CD14-positive monocyte (primary cell): ENCODE measurements around the gene BAIAP2L2. TPM values are rescaled to one million over a fixed set of nuclear protein-coding genes. Genes with fewer than 3 reads are reported as not detected.

Experiments used
- DNase-seq, 3 donors: peaks; one replicate each; pipeline ENCODE4 v3.0.0-alpha.2; 2011 to 2022
- H2AFZ ChIP-seq: 2 replicates; pipeline ENCODE4 v1.6.0; 2012; ENCODE audit warnings: mild to moderate bottlenecking, low read depth, low read length, inconsistent platforms; ENCODE audit not compliant: insufficient read depth, poor library complexity, severe bottlenecking
- H3K27ac ChIP-seq, 2 donors: 1 replicate in 1 of 2; 2 replicates in 1 of 2; pipeline ENCODE4 v1.5.1; 2012 to 2013; ENCODE audit warnings: low read length in 2 of 2, control low read depth in 1 of 2, inconsistent platforms in 1 of 2, low read depth in 1 of 2, mild to moderate bottlenecking in 1 of 2
- H3K27me3 ChIP-seq, 2 donors: one replicate each; pipeline versions ENCODE4 v1.6.0 to v1.6.1; 2011 to 2013; ENCODE audit warnings: low read length in 2 of 2; ENCODE audit not compliant: control insufficient read depth in 2 of 2, insufficient read depth in 2 of 2
- H3K36me3 ChIP-seq, 2 donors: replicated peaks in 1 of 2; 1 replicate in 1 of 2; 2 replicates in 1 of 2; pipeline versions ENCODE4 v1.5.1 to v1.6.1; 2012 to 2013; ENCODE audit warnings: low read length in 2 of 2, control low read depth in 1 of 2, inconsistent platforms in 1 of 2, mild to moderate bottlenecking in 1 of 2; ENCODE audit not compliant: insufficient read depth in 2 of 2, control insufficient read depth in 1 of 2
- H3K4me1 ChIP-seq, 2 donors: 1 replicate in 1 of 2; 2 replicates in 1 of 2; pipeline versions ENCODE4 v1.5.1 to v1.6.1; 2012 to 2013; ENCODE audit warnings: low read length in 2 of 2, control low read depth in 1 of 2, inconsistent platforms in 1 of 2, mild to moderate bottlenecking in 1 of 2, moderate library complexity in 1 of 2; ENCODE audit not compliant: insufficient read depth in 2 of 2, control insufficient read depth in 1 of 2
- H3K4me2 ChIP-seq: replicated peaks from 2 replicates; pipeline ENCODE3; 2012; ENCODE audit warnings: low read length, moderate library complexity, mild to moderate bottlenecking; ENCODE audit not compliant: poor library complexity, severe bottlenecking; ENCODE audit errors: extremely low read depth
- H3K4me3 ChIP-seq, 3 experiments: fragments of 200-600 bp in 1 of 3; sonication (generic) in 1 of 3; replicated peaks in 1 of 3; 1 replicate in 2 of 3; 2 replicates in 1 of 3; pipeline ENCODE4 v1.5.1; 2011 to 2013; ENCODE audit warnings: low read length in 3 of 3, mild to moderate bottlenecking in 3 of 3, control low read depth in 2 of 3, low read depth in 2 of 3, inconsistent platforms in 1 of 3, moderate library complexity in 1 of 3
- H3K79me2 ChIP-seq: 2 replicates; pipeline ENCODE4 v1.6.0; 2012; ENCODE audit warnings: mild to moderate bottlenecking, control low read depth, inconsistent platforms, low read length, moderate library complexity; ENCODE audit not compliant: insufficient read depth
- H3K9ac ChIP-seq: 2 replicates; pipeline ENCODE4 v1.6.0; 2017; ENCODE audit warnings: low read length, mild to moderate bottlenecking; ENCODE audit not compliant: insufficient read depth, poor library complexity, severe bottlenecking
- H3K9me3 ChIP-seq, 2 donors: replicated peaks in 1 of 2; 1 replicate in 1 of 2; 2 replicates in 1 of 2; pipeline versions ENCODE4 v1.5.1 to v1.6.1; 2012 to 2013; ENCODE audit warnings: low read length in 2 of 2, control low read depth in 1 of 2; ENCODE audit not compliant: control insufficient read depth in 1 of 2, insufficient read depth in 1 of 2
- H4K20me1 ChIP-seq: 2 replicates; pipeline ENCODE4 v1.6.0; 2012; ENCODE audit warnings: mild to moderate bottlenecking, low read length, control low read depth, moderate library complexity; ENCODE audit not compliant: insufficient read depth
- H3K27ac Mint-ChIP-seq, 7 donors: one replicate each; pipeline ENCODE4 v1.8.0; 2020; ENCODE audit warnings: mild to moderate bottlenecking in 7 of 7, mixed read lengths in 7 of 7, moderate library complexity in 6 of 7, inconsistent platforms in 2 of 7
- H3K27me3 Mint-ChIP-seq, 3 donors: one replicate each; pipeline ENCODE4 v1.8.0; 2021 to 2022; ENCODE audit warnings: low read depth in 3 of 3, mild to moderate bottlenecking in 3 of 3, mixed read lengths in 3 of 3, moderate library complexity in 3 of 3, inconsistent platforms in 1 of 3
- H3K36me3 Mint-ChIP-seq, 2 donors: one replicate each; pipeline ENCODE4 v1.8.0; 2020; ENCODE audit warnings: mixed read lengths in 2 of 2, inconsistent platforms in 1 of 2, mild to moderate bottlenecking in 1 of 2
- H3K4me1 Mint-ChIP-seq: one replicate; pipeline ENCODE4 v1.8.0; 2020; ENCODE audit warnings: mild to moderate bottlenecking, mixed read lengths
- H3K4me3 Mint-ChIP-seq, 2 donors: one replicate each; pipeline ENCODE4 v1.8.0; 2020; ENCODE audit warnings: mild to moderate bottlenecking in 2 of 2, mixed read lengths in 2 of 2, moderate library complexity in 1 of 2
- H3K9me3 Mint-ChIP-seq, 7 donors: one replicate each; pipeline ENCODE4 v1.8.0; 2020 to 2022; ENCODE audit warnings: mixed read lengths in 7 of 7, mild to moderate bottlenecking in 6 of 7, moderate library complexity in 6 of 7, inconsistent platforms in 2 of 7
- WGBS: methylation state at CpG from one replicate; pipeline ENCODE4 v1.1.5; 2013; ENCODE audit warnings: missing lambda C conversion rate; ENCODE audit not compliant: insufficient coverage; 5-methylcytosine and 5-hydroxymethylcytosine counted together
- intact Hi-C, 2 donors: fragments of 100-400 bp; cut with micrococcal nuclease; formaldehyde crosslinking; loops; one replicate each; pipeline versions ENCODE4 v1.15.0 to v1.15.1; 2023
- polyA plus RNA-seq, 3 donors: library from polyadenylated mRNA; depleted of rRNA in 1 of 3; unstranded in 2 of 3; stranded (reverse) in 1 of 3; fragments of 300-500 nt in 2 of 3; fragments of >200 nt in 1 of 3; fragmentation: Illumina TruSeq in 2 of 3; gene quantifications; 1 replicate in 2 of 3; 2 replicates in 1 of 3; pipeline ENCODE4 v1.2.3, GENCODE V29; 2012 to 2021
- TF ChIP-seq, protein P1 (sequence below): fragments of 200-600 bp; IDR thresholded peaks from one replicate; pipeline ENCODE4 v1.8.0; 2022; ENCODE audit warnings: antibody characterized with exemption, mild to moderate bottlenecking

BAIAP2L2 gene
- polyA plus RNA-seq, 3 donors, result 0.11 TPM; not detected in 2

DNA sequence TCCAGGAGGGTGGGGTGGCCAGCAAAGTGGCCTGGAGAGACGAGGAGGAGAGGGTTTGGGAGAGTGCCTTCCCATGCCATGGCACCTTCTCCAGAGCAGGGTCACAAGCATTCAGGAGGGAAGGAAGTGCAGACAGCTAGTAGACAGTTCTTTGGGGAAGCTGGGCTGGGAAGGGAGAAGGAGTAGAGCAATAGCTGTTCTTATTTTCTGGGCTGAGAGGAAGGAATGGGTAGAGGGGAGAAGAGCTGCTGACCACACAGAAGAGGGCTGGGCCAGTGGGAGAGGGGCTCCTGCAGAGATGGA is 68.0 kb downstream of the BAIAP2L2 start:
- TF ChIP-seq, protein P1, sequence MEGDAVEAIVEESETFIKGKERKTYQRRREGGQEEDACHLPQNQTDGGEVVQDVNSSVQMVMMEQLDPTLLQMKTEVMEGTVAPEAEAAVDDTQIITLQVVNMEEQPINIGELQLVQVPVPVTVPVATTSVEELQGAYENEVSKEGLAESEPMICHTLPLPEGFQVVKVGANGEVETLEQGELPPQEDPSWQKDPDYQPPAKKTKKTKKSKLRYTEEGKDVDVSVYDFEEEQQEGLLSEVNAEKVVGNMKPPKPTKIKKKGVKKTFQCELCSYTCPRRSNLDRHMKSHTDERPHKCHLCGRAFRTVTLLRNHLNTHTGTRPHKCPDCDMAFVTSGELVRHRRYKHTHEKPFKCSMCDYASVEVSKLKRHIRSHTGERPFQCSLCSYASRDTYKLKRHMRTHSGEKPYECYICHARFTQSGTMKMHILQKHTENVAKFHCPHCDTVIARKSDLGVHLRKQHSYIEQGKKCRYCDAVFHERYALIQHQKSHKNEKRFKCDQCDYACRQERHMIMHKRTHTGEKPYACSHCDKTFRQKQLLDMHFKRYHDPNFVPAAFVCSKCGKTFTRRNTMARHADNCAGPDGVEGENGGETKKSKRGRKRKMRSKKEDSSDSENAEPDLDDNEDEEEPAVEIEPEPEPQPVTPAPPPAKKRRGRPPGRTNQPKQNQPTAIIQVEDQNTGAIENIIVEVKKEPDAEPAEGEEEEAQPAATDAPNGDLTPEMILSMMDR, result no peak
- no peak for DNase-seq
- intact Hi-C loops, result no loop called here
- peaks cover 24% of the 10 kb centered on the region in 2 donors for H3K4me1 ChIP-seq
- peak overlapping the region in 1 of 3 experiments; percentile 45 for H3K4me3 ChIP-seq
- Mint-ChIP-seq H3K36me3 (no peaks in the 10 kb centered on the region), H3K4me1 (peaks cover 26% of the 10 kb centered on the region), H3K9me3 (peaks cover 0 to 2% (median 0%) of the 10 kb centered on the region in 7 donors), H3K4me3 (peak overlapping the region; percentile 55 to 91), H3K27me3 (peaks cover 0 to 3% (median 2%) of the 10 kb centered on the region in 3 donors), H3K27ac (peak overlapping the region in 2 of 7 donors; percentile 5 to 6)
- no peaks in the 10 kb centered on the region for H3K27me3 ChIP-seq
- no peaks in the 10 kb centered on the region for H3K36me3 ChIP-seq
- 0% methylated on average over 1 of the region's 1 CpG for WGBS
- H3K9me3 ChIP-seq, result no peaks in the 10 kb centered on the region
- H4K20me1 ChIP-seq, result no peaks in the 10 kb centered on the region
- H3K4me2 ChIP-seq, result peak overlapping the region; percentile 66
- H3K27ac ChIP-seq, result no peak overlapping the region
- no peaks in the 10 kb centered on the region for H3K79me2 ChIP-seq
- peak overlapping the region; percentile 40 for H3K9ac ChIP-seq
- H2AFZ ChIP-seq, result peak overlapping the region; percentile 47

DNA sequence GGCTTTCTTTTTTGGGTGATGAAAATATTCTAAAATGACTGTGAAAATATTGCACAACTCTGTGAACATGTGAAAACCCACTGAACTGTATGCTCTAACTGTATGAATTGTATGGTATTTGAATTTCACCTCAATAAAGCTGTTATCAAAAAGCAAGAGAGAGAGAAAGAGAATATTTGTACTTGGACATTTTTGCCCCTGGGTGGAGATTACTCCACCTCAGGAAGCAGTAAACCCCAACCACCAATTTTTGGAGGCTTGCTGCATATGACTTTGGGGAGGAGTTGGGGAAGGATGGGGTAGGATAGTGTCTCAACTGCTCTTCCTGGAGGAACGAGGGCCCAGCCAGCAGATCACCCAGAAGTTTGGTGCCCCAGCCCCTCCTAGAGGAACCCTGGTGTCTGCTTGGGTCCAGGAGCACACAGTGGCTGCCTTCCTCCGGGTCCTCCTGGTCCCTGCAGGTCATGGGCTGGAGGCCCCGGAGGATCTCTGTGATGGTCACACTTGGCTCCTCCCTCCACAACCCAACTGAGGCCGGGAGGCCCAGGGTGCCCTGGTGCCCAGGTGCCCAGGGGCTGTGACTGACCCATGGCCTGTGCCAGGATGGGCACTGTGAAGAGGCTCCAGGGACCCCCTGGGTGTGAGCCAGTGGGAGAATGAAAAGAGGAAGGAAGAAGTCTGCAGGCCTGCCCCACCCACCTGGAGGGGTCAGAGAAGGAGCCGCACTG is 68.6 kb downstream of the BAIAP2L2 start:
- H3K4me1 ChIP-seq, result peaks cover 24% of the 10 kb centered on the region in 2 donors
- H3K9me3 ChIP-seq, result no peaks in the 10 kb centered on the region
- intact Hi-C loops, result no loop called here
- TF ChIP-seq, protein P1, result no peak
- peak overlapping the region; percentile 55 to 91 for H3K4me3 Mint-ChIP-seq
- peak overlapping the region in 3 of 7 donors; percentile 3 to 23 (median 15) for H3K27ac Mint-ChIP-seq
- peaks cover 0 to 2% (median 0%) of the 10 kb centered on the region in 7 donors for H3K9me3 Mint-ChIP-seq
- H3K36me3 Mint-ChIP-seq, result no peaks in the 10 kb centered on the region
- peak overlapping the region; percentile 12 to 51 for H3K27ac ChIP-seq
- H3K4me3 ChIP-seq, result peak overlapping the region in 1 of 3 experiments; percentile 45
- peaks cover 0 to 3% (median 2%) of the 10 kb centered on the region in 3 donors for H3K27me3 Mint-ChIP-seq
- peak overlapping the region; percentile 66 for H3K4me2 ChIP-seq
- peak overlapping the region; percentile 40 for H3K9ac ChIP-seq
- 30% methylated on average over 4 of the region's 5 CpGs for WGBS
- peaks cover 26% of the 10 kb centered on the region for H3K4me1 Mint-ChIP-seq
- H2AFZ ChIP-seq, result peak overlapping the region; percentile 47
- no peak for DNase-seq
- H3K79me2 ChIP-seq, result no peaks in the 10 kb centered on the region
- H3K27me3 ChIP-seq, result no peaks in the 10 kb centered on the region
- no peaks in the 10 kb centered on the region for H3K36me3 ChIP-seq
- H4K20me1 ChIP-seq, result no peaks in the 10 kb centered on the region
